Neural progenitor cell (in vitro differentiated cells): ENCODE measurements around the gene CCDC70.

ENCODE experiments used
- CTCF ChIP-seq: fragments of 200-600 bp; sonication (generic); IDR thresholded peaks from 2 replicates; pipeline ENCODE4 v1.5.1; 2017; ENCODE audit warnings: antibody characterized with exemption, mild to moderate bottlenecking
- EZH2 ChIP-seq: fragments of 200-600 bp; sonication (generic); IDR thresholded peaks from 2 replicates; pipeline ENCODE4 v1.6.1; 2017; ENCODE audit warnings: antibody characterized with exemption, mild to moderate bottlenecking, moderate library complexity
- EZH2phosphoT487 ChIP-seq: fragments of 200-600 bp; sonication (generic); IDR thresholded peaks from 2 replicates; pipeline ENCODE4 v1.6.1; 2017; ENCODE audit warnings: antibody characterized with exemption

- TF ChIP-seq CTCF, result no peak
- TF ChIP-seq EZH2phosphoT487, result no peak
- no peak for TF ChIP-seq EZH2
Measured at GRCh38 chr13:51887468-51887867, 25.7 kb downstream of the CCDC70 start.
